ENCODE measurements around the gene CDCA8.

Gene CDCA8

GRCh38 chr1:37657620-37658412 is 34.5 kb upstream of the CDCA8 start:
- no peak for ATAC-seq (ENCODE audit: low read depth)
- H3K27me3 ChIP-seq (ENCODE audit: insufficient read depth, poor library complexity, severe bottlenecking), result no peaks in the 10 kb centered on the region
- no peaks in the 10 kb centered on the region for H3K4me1 ChIP-seq (ENCODE audit: insufficient read depth, poor library complexity, severe bottlenecking)

DNA sequence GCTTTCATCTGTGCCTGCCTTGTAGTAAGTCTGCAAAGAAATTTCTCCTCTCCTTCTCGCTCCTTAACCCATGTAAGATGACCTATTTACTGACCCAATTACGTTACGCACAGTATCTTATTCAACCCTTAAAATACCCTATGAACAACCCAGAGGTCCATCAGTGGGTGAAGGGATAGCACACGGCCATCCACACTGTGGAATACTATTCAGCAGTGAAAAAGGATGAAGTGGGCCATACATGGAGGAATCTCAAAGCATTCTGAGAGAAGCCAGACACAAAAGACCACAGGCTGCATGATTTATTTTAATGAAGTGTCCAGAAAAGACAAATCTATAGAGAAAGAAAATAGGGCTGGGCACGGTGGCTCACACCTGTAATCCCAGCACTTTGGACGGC is 33.8 kb upstream of the CDCA8 start:
- TF ChIP-seq, protein P1, sequence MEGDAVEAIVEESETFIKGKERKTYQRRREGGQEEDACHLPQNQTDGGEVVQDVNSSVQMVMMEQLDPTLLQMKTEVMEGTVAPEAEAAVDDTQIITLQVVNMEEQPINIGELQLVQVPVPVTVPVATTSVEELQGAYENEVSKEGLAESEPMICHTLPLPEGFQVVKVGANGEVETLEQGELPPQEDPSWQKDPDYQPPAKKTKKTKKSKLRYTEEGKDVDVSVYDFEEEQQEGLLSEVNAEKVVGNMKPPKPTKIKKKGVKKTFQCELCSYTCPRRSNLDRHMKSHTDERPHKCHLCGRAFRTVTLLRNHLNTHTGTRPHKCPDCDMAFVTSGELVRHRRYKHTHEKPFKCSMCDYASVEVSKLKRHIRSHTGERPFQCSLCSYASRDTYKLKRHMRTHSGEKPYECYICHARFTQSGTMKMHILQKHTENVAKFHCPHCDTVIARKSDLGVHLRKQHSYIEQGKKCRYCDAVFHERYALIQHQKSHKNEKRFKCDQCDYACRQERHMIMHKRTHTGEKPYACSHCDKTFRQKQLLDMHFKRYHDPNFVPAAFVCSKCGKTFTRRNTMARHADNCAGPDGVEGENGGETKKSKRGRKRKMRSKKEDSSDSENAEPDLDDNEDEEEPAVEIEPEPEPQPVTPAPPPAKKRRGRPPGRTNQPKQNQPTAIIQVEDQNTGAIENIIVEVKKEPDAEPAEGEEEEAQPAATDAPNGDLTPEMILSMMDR (IDR thresholded peaks at IDR 0.05; ENCODE audit: poor library complexity, severe bottlenecking), result no peak
- H3K27ac ChIP-seq (ENCODE audit: poor library complexity, severe bottlenecking), result no peak overlapping the region
- no peak overlapping the region for H3K4me3 ChIP-seq (ENCODE audit: severe bottlenecking)
- DNase-seq (ENCODE audit: low spot score) (no peak), ATAC-seq (ENCODE audit: low read depth) (no peak)
- no peaks in the 10 kb centered on the region for H3K36me3 ChIP-seq (ENCODE audit: low read depth)
- no peaks in the 10 kb centered on the region for H3K27me3 ChIP-seq (ENCODE audit: insufficient read depth, poor library complexity, severe bottlenecking)
- H3K9me3 ChIP-seq (ENCODE audit: severe bottlenecking), result no peaks in the 10 kb centered on the region
- H3K4me1 ChIP-seq (ENCODE audit: insufficient read depth, poor library complexity, severe bottlenecking), result no peaks in the 10 kb centered on the region

More at GRCh38 chr1:37657620-37658412, 34.5 kb upstream of the CDCA8 start:
- Histone ChIP-seq H3K9me3 (ENCODE audit: severe bottlenecking) (no peaks in the 10 kb centered on the region), H3K4me3 (ENCODE audit: severe bottlenecking) (no peak overlapping the region), H3K27ac (ENCODE audit: poor library complexity, severe bottlenecking) (no peak overlapping the region), H3K36me3 (ENCODE audit: low read depth) (no peaks in the 10 kb centered on the region)
- no peak for DNase-seq (ENCODE audit: low spot score)
- TF ChIP-seq, protein P1 (IDR thresholded peaks at IDR 0.05; ENCODE audit: poor library complexity, severe bottlenecking), result no peak

DNA sequence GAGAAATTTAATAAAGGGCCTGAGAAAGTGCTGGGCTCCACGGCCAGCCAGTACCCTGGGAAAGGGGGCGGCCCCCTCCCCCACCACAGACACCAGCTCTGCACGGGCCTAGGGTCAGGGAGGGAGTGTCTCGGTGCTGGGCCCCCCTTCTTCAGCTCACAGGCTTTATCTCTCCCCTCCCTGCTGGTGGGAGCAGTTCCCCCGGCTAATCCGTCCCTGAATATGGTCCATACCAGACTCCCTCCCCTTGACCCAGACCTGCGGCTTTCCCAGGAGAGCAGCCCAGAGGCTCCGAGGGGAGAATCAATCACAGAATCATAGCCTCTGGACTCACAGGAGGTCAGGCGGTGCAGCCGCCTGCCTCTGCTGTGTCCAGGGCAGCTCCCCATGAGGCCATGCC is 31.7 kb upstream of the CDCA8 start:
- TF ChIP-seq, protein P1 (IDR thresholded peaks at IDR 0.05; ENCODE audit: poor library complexity, severe bottlenecking), result no peak
- no peak overlapping the region for H3K4me3 ChIP-seq (ENCODE audit: severe bottlenecking)
- no peaks in the 10 kb centered on the region for H3K9me3 ChIP-seq (ENCODE audit: severe bottlenecking)
- H3K4me1 ChIP-seq (ENCODE audit: insufficient read depth, poor library complexity, severe bottlenecking), result no peaks in the 10 kb centered on the region
- no peak overlapping the region for H3K27ac ChIP-seq (ENCODE audit: poor library complexity, severe bottlenecking)
- no peak for ATAC-seq (ENCODE audit: low read depth)
- DNase-seq (ENCODE audit: low spot score), result no peak
- no peaks in the 10 kb centered on the region for H3K27me3 ChIP-seq (ENCODE audit: insufficient read depth, poor library complexity, severe bottlenecking)
- H3K36me3 ChIP-seq (ENCODE audit: low read depth), result no peaks in the 10 kb centered on the region

DNA sequence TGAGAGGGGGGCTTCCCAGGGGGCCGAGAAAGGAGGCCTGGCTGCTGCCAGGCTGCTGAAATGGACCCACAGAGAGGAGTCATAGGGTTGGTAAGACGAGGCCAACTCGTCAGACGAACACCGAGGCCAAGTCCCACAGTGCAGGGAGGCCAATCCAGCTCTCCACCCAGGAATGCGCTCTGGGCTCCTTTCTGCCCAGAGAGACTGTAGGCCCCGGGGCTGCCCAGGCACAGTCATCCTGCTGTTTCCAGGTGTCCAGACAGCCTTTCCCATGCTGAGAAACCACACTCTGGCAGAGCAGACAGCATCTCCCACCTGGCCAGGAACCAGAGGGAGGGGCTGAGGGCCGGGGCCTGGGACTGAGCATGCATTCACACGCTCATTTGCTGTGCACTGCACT is 30.9 kb upstream of the CDCA8 start:
- H3K4me3 ChIP-seq (ENCODE audit: severe bottlenecking), result no peak overlapping the region
- no peak for DNase-seq (ENCODE audit: low spot score)
- H3K27ac ChIP-seq (ENCODE audit: poor library complexity, severe bottlenecking), result no peak overlapping the region
- H3K9me3 ChIP-seq (ENCODE audit: severe bottlenecking), result no peaks in the 10 kb centered on the region
- no peaks in the 10 kb centered on the region for H3K36me3 ChIP-seq (ENCODE audit: low read depth)
- no peaks in the 10 kb centered on the region for H3K27me3 ChIP-seq (ENCODE audit: insufficient read depth, poor library complexity, severe bottlenecking)
- no peaks in the 10 kb centered on the region for H3K4me1 ChIP-seq (ENCODE audit: insufficient read depth, poor library complexity, severe bottlenecking)
- ATAC-seq (ENCODE audit: low read depth), result peak; percentile 66; the same call in 2 of the 3 replicates
- TF ChIP-seq, protein P1 (IDR thresholded peaks at IDR 0.05; ENCODE audit: poor library complexity, severe bottlenecking), result no peak
